HG02852 (cell line): ENCODE data around the gene KRTAP10-8.
"Not testable (repeated sequence)": the region's sequence is repeated elsewhere in the genome, so short reads cannot be mapped to it uniquely, and the experiment has no call there.

Experiments
- ATAC-seq: cut with Tn5 transposase; IDR thresholded peaks from one replicate; pipeline ENCODE4 v1.9.1; 2021; ENCODE audit warnings: mild to moderate bottlenecking, moderate library complexity; ENCODE audit not compliant: unreplicated experiment

The KRTAP10-8 gene, protein sequence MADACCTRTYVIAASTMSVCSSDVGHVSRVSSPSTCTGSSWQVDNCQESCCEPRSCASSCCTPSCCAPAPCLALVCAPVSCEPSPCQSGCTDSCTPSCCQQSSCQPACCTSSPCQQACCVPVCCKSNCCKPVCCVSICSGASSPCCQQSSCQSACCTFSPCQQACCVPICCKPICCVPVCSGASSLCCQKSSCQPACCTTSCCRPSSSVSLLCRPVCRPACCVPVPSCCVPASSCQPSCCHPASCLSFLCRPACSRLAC

GRCh38 chr21:44612029-44612486 lies at the start of gene KRTAP10-8:
Gene KRTAP10-8, plus strand, starts transcription at chr21:44612079. Its CDS starts 22 bp downstream, at chr21:44612101.
- no peak for ATAC-seq

DNA sequence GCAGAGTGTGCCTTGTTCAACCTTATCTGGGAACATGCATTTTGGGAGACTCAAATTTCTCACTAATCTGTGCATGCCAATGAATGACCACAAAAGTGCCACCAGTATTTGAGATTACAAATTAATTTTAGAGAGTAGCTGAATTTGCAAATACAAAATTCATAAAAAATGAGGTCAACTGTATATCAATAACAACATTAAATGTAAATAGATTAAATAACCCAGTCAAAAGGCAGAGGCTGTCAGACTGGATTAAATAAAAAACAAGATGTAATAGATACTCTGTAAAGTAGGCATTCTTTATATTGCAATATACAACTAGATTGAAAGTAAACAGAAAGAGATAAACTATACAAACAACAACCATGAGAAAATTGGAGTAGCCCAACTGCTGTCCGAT lies 47.8 kb upstream of the KRTAP10-8 start:
- no peak for ATAC-seq

GRCh38 chr21:44564886-44565598 lies 46.8 kb upstream of the KRTAP10-8 start:
- no peak for ATAC-seq

- no peak for ATAC-seq
Observed at GRCh38 chr21:44566403-44566802, 45.5 kb upstream of the KRTAP10-8 start.

DNA sequence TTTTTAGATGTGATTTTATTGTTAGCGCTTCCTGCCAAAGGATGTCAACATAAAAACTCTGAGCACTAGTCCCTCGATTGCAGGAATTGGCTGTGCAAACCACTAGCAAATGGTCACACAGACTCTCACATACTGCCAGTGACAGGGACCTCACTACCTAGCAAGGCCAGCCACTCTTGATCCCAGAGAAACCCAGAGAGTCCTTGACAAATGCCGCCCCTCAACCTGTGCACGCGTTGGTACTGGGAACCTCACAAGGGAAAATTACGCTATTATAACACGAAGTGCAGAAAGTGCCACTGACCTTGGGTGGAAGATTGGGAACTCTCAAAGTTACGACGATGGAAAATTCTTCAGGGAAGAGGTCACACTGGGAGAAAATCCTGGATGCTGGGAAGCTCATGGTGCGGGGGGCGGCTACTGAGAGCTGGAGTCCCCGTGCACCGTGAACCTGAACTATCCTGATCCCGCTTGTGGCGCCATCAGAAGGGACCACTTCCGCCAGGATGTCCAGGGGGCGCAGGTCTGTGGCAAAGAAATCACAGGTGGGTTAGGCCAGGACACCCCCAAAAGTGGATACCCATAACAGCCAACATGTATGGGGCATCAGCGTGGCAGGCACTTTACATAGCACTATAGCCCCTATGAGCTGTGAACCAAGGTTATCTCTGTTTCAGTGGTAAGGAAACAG lies 44.3 kb upstream of the KRTAP10-8 start:
- no peak for ATAC-seq

DNA sequence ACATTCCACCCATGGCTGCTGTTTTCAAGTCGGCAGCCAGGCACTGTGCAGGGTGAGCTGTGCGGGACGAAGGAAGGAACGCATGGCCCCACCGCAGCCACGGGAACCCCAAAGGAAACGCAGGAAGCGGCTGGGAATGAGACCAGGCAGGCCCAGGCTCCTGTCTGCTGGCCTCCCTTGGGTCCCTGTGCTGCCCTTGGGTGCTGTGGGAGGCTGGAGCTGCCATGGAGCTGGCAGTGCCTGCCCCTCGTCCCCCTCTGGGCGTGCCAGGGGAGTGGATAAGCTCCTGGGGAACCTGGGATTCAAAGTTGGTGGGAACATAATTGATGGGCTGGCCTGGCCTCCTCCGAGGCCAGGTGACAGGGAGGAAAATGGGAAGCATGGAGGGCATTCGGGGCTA lies 43.6 kb upstream of the KRTAP10-8 start:
- ATAC-seq: no peak

- no peak for ATAC-seq
Observed at GRCh38 chr21:44568667-44569556, 43.0 kb upstream of the KRTAP10-8 start.

GRCh38 chr21:44569861-44570517 lies 41.9 kb upstream of the KRTAP10-8 start:
- no peak for ATAC-seq

- no peak for ATAC-seq
Observed at GRCh38 chr21:44571296-44571695, 40.6 kb upstream of the KRTAP10-8 start.

DNA sequence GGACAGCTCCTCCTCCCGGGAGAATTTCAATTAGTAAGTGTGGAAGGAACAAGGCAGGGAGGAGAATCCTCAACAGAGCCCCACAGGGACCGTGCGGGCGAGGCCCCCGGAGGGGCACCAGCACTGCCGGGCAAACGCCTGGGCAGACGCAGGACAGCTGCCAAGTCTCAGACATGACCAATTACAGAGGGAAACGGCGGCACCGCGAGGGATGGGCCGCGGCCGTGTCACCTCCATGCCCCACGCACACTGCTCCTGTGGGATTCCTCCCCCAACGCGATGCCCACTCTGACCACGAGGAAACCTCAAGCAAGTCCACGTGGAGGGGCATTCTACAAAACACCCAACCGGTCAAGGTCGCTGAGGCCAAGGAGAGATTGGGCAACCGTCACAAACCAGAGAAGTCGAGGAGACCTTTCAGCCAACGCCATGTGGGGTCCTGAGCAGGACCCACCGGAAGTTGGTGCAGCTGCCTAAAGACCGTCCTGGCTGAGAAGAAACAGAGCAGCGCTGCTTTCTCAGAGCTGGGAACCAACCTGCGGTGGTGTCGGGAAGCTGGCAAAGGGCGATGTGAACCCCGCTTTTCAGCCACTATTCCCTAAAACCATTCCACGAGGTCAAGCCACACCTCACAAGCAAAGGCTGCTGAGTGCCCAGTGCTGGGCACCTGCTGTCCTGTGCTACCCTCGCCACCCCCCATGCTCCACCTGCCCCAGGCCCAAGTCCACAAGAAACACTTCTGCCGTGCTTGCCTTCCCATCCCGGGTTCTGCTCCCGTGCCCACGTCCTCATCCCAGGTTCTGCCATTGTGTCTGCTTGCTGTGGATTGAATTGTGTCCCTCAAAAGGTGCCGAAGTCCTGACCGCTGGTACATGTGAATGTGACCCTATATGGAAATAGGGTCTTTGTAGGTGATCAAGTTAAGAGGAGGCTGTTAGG lies 39.8 kb upstream of the KRTAP10-8 start:
- no peak for ATAC-seq

DNA sequence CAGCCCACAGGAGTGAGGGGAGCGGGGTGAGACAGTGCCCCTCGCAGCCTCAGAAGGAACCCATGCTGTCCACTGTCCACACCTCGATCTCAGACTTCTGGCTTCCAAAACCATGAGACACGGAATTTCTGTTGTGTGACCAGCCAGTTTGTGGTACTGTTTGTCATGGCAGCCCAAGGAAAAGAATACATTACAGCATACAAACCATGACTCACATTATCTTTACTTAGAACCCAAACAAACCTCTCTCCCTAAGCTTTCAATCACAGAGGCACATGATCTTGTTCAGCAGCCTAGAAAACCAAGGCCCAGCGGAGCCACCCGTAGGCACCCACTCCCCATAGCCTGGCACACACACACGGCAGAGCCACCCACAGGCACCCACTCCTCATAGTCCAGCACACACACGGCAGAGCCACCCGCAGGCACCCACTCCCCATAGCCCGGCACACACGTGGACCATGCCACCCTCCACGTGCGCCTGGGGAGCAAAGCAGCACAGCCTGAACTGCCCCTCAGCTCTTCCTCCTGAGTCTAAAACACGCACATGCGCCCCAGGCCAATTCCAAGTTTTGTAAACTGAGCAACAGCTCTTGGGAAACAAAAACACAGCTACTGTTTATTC lies 38.8 kb upstream of the KRTAP10-8 start:
- no peak for ATAC-seq

GRCh38 chr21:44573630-44574456 lies 38.0 kb upstream of the KRTAP10-8 start, which contains the start of gene KRTAP10-4:
Gene KRTAP10-4, plus strand, starts transcription at chr21:44573729. Its CDS starts 30 bp downstream, at chr21:44573759.
- ATAC-seq: not testable (repeated sequence)

- ATAC-seq: no peak
Observed at GRCh38 chr21:44574457-44575306, 37.2 kb upstream of the KRTAP10-8 start.

DNA sequence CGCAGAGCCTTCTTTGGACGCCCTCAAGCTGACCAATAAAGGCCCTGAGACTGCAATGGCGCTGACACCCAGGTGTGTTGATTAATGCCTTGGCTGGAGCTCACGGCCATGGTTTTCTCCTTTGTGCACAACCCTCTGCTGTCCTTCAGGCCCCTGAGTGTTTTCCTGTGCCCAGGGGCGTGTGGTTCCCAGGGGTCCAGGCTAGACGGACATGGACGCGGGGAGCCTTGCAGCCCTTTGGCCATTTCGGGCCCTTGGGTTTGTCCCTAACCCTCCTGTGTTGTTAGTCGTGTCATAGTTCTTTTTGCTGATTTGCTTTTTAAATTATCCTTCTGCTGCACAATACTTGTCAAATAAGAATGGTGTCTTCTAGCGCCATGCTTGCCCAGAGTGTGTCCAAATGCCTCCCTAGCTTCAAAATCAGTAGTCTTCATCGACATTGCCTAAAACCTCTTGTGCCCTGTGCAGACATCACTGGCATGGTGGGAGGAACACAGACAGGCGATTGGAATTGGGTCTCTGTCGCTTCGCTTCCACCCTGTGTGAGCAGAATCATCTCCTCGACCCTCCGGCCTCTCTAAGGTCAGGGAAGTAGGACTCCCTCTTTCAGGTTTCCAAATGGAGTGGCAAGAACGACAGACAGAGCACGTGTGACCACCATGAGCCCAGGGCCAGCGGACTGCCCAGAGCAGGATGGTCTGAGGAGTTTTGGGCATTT lies 36.4 kb upstream of the KRTAP10-8 start:
- ATAC-seq: no peak

- no peak for ATAC-seq
Observed at GRCh38 chr21:44576025-44576420, 35.9 kb upstream of the KRTAP10-8 start.

- no peak for ATAC-seq
Observed at GRCh38 chr21:44578371-44579055, 33.4 kb upstream of the KRTAP10-8 start.
